Measurements from ENCODE around the gene BANP. TPM values are rescaled to one million over a fixed set of nuclear protein-coding genes. Genes with fewer than 3 reads are reported as not detected.
"Not testable (repeated sequence)": the region's sequence is repeated elsewhere in the genome, so short reads cannot be mapped to it uniquely, and the experiment has no call there.

Gene BANP
- total RNA-seq, 1 donor from 2014 or later, result 25.5 TPM

- H3K4me3 Mint-ChIP-seq (ENCODE audit: unreplicated experiment), result no peak overlapping the region
- no peak for TF ChIP-seq CTCF (IDR thresholded peaks at IDR 0.05; ENCODE audit: partially characterized antibody, unreplicated experiment)
These were observed 169.6 kb downstream of the BANP start for GRCh38 chr16:88120812-88121211.

GRCh38 chr16:88121391-88121790, 170.2 kb downstream of the BANP start:
- not testable (repeated sequence) for H3K27ac Mint-ChIP-seq (ENCODE audit: unreplicated experiment)

More at GRCh38 chr16:88120812-88121211, 169.6 kb downstream of the BANP start:
- no peaks in the 10 kb centered on the region for H3K27me3 Mint-ChIP-seq (ENCODE audit: unreplicated experiment)
- H3K27ac Mint-ChIP-seq (ENCODE audit: unreplicated experiment), result no peak overlapping the region
- DNase-seq, result no peak
- no peaks in the 10 kb centered on the region for H3K36me3 Mint-ChIP-seq (ENCODE audit: unreplicated experiment)
- H3K4me1 Mint-ChIP-seq (ENCODE audit: low read depth, unreplicated experiment), result peaks cover 16% of the 10 kb centered on the region
- peaks cover 5% of the 10 kb centered on the region for H3K9me3 Mint-ChIP-seq (ENCODE audit: unreplicated experiment)

GRCh38 chr16:88121886-88122580, 170.8 kb downstream of the BANP start:
- Mint-ChIP-seq H3K27ac (ENCODE audit: unreplicated experiment) (no peak overlapping the region), H3K4me1 (ENCODE audit: low read depth, unreplicated experiment) (peaks cover 11% of the 10 kb centered on the region), H3K4me3 (ENCODE audit: unreplicated experiment) (no peak overlapping the region), H3K9me3 (ENCODE audit: unreplicated experiment) (peaks cover 5% of the 10 kb centered on the region), H3K36me3 (ENCODE audit: unreplicated experiment) (no peaks in the 10 kb centered on the region), H3K27me3 (ENCODE audit: unreplicated experiment) (no peaks in the 10 kb centered on the region)
- no peak for TF ChIP-seq CTCF (IDR thresholded peaks at IDR 0.05; ENCODE audit: partially characterized antibody, unreplicated experiment)
- DNase-seq, result no peak

More at GRCh38 chr16:88121391-88121790, 170.2 kb downstream of the BANP start:
- not testable (repeated sequence) for H3K36me3 Mint-ChIP-seq (ENCODE audit: unreplicated experiment); H3K9me3 Mint-ChIP-seq (ENCODE audit: unreplicated experiment); DNase-seq; H3K4me3 Mint-ChIP-seq (ENCODE audit: unreplicated experiment); H3K27me3 Mint-ChIP-seq (ENCODE audit: unreplicated experiment)
- H3K4me1 Mint-ChIP-seq (ENCODE audit: low read depth, unreplicated experiment), result peaks cover 14% of the 10 kb centered on the region

Other genes with a start within 250 kb of the BANP start
- 65.4 TPM for gene KLHDC4, start 185.4 kb upstream of the BANP start, total RNA-seq (ENCODE audit: unreplicated experiment)
- 205 TPM for gene SLC7A5, start 81.9 kb upstream of the BANP start, total RNA-seq (ENCODE audit: unreplicated experiment)
- gene CA5A, start 14.9 kb upstream of the BANP start, total RNA-seq (ENCODE audit: unreplicated experiment), result not detected